GM19193 (cell line): Measurements from ENCODE around the gene ZKSCAN2.

Experiments
- POLR2A ChIP-seq: IDR thresholded peaks from 4 replicates; pipeline ENCODE4 v1.6.1; 2011; ENCODE audit not compliant: insufficient read depth, insufficient read length; ENCODE audit errors: extremely low read depth

Gene ZKSCAN2

DNA sequence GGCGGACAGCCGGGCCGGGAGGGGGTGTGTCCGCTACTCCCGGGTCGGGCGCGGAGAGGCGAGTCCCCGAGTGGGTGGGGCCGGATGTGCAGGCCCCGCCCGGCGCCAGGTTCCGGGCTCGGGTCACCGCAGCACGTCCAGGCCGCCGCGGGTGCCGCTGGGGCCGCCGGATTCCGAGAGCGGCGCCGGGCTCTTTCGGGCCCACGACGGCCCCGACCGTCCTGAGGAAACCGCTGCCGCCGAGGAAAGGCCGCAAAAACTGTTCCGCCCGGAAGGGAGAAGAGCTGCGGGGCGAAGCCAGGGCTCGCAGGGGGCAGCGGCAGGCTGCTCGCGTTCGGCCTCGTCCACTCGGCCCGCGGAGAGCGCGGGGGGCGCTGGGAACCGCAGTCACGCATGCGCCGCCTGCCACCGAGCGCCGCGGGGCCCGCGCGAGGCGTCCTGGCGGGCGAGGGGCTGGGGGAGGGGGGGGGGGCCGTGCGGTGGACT, at the start of gene ZKSCAN2:
Gene ZKSCAN2 (minus strand): TSS at position 376 of the 486 bp plus-strand sequence. CDS start 718 bp downstream, outside the sequence.
- peak; percentile 94 for TF ChIP-seq POLR2A

DNA sequence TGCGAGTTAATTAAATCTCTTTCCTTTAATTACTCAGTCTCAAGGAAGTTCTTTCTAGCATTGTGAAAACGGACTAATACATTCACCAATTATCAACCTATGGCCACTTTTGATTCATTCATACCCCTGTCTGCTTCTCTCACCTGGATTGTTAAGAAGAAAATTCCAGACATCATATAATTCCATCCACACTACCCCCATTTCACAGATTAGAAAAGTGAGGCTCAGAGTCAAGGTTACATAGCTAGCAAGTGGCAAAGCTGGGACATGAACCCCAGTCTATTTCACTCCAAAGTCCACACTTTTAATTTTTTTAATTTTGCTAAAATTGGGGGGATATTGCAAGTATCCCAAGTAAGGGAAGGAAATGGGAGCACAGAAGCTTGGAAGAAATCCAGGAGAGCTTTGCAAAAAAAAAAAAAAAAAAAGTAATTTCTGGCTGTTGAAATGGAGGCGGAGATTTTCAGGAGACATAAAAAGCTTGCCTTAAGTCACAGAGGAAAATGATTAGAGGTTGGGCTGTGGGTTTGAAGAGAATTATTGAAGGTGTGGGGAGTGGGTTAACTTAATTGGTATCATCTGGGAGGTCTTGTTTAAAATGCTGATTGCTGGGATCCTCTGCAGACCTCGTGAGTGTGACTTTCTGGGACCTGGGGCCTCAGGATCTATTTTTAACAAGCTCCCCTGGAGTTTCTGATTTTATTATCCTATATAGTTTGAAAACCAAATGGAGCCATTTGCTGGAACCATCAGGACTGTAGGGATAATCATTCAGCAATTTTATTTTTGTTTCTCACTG, 42.3 kb upstream of the ZKSCAN2 start:
- no peak for TF ChIP-seq POLR2A

DNA sequence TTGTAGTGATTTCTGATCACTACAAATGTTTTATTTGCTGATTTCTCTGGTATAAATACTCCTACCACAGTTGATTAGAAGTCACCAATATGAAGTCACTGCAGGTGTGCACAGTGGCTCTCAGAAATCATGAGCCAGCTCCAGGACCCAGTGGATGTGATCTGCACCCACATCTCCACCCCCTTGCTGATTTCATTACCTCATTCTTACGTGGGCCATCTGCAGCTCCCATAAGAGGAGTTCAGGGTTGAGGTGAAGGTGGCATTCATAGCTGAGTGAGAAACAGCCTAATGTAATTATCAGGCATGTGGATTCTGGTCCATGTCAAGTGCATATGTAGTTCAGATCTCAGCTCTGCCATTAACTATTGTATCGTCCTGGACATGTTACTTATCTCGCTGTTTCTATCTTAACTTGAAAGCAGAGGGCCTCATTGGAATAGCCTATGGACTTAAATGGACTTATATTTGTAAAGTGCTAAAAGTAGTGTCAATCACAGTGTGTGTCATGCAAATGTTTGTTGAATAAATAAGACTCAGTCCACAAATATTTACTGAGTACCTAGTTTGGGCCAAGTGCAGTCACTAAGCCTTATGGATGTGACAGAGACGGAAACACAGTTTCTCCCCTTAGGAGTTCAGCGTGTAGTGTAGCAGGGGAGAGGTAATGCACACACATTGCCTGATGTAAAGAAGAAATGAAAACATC, 40.7 kb upstream of the ZKSCAN2 start:
- TF ChIP-seq POLR2A = no peak

DNA sequence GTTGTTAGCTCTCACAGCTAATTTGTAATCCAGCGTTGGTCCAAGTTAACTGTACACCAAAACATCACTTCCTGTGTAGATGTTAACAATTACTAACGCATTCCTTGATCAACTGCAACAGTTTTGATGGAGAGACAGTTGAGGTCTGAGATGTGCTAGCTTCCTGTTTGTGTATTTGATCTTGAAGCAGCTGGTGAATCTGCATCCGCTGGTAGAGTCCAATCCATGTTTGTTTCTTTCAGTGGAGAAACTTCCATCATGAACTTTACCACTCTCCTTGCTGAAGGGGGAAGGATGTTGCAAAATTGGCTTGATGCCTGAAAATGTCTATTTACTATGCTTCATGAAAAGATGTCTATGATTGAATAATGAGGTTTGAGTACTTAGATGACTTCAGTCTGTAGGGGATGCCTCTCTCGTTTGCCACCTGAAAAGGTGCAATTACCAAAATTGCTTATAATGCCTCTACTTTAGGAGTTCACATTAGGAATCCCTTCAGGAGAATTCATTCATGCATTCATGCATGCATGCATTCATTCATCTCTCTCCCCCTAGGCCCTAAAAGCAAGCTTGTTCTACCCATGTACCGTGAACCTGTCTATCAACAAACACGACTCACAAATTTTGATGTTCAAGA, 39.6 kb upstream of the ZKSCAN2 start:
- TF ChIP-seq POLR2A = no peak

DNA sequence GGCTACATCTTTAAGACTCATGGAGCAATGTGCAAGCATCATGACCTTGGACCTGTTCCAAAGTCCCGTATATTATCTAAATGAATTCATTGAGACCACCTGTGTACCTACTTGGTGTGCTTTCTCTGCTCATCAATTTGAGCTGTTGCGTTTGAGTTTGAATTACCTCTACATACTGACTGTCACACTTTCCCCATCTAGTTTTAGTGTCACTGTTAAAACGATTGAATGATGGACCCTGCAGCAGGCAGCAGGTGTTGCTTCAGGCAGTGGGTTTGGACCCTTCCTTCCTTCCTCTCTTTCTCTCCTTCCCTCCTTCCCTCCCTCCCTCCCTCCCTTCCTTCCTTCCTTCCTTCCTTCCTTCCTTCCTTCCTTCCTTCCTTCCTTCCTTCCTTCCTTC, 33.9 kb upstream of the ZKSCAN2 start:
- TF ChIP-seq POLR2A = no peak

DNA sequence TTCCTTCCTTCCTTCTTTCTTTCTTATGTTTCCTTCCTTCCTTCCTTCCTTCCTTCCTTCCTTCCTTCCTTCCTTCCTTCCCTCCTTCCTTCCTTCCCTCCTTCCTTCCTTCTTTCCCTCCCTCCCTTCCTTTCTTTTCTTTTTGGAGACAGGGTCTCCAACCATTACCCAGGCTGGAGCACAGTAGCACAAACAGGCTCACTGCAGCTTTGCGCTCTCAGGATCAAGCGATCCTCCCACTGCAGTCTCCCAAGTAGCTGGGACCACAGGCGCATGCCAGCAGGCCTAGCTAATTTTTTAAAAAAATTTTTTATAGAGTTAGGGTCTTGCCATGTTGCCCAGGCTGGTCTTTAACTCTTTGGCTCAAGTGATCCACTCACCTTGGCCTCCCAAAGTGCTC, 31.8 kb upstream of the ZKSCAN2 start:
- no peak for TF ChIP-seq POLR2A

DNA sequence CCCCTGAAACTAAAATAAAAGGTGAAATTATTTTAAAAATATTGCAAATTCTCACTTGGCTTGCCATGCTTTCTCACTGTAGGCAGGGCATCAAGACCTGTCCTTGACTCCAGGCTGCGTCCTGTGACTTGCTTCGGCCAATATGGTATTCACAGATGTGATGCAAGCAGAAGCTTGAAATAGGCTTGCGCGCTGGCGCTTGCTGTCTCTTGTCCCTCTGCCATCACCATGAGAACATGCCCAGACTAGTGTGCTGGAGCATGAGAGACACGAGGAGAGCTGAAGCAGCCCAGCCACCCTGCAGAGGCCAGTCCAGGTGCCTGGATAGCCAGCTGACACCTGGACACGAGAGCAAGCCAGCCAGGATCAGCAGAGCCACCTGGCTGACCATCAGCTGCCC, 21.8 kb upstream of the ZKSCAN2 start:
- no peak for TF ChIP-seq POLR2A

DNA sequence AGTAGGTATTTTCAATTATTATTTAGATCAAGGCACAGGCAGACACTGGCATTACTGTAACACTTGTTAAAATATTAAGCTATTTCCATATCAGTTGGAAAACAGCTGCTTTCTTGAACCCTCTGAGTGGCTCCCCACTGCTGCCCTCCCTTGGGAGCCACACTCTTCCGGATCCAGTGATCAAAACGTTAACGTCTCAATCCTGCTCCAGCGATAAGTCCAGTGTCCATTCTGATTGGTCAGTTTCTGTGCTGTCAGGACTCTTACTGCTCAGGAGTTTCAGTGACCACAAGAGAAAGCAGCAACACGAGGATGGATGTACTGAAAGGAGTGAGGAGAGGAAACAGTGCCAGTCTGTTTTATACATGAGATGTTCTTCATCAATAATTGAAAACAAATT, 13.8 kb upstream of the ZKSCAN2 start:
- TF ChIP-seq POLR2A = no peak

DNA sequence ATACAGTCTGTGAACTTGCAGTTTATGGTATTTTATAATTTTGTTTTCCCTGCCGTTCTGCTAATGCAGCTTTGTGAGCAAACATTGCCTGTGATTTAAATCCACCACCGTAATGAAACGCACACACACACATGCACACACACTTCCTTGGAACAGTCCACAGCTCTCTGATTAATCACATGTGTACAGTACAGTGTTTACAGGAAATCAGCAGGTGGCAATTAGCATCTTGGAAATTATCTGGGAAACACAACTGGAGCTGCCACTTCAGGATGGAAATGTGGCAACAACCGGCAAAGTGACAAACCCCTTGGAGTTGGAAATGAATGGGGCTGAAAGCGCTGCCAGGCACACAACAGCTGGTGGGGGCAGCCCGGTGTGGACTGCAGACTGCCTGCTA, 12.9 kb upstream of the ZKSCAN2 start:
- TF ChIP-seq POLR2A = no peak

DNA sequence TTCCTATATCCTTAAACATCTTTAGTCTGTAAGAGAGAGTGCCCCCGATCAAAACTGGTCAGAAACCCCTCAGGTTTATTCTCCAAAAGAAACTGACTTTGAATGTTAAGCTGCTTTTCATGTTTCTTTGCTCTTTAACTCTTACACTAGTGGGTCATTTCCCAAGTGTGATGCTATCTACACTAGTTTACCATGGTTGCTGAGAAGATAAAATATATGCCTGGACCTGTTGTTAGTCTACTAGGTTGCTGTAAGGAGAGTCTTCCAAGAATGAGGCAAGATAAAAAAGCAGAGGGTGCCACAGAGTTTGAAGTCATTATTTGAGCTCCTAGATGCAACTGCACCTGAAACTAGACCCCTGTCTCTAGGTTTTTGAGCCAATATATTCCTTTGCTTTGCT, 12.2 kb upstream of the ZKSCAN2 start:
- no peak for TF ChIP-seq POLR2A

DNA sequence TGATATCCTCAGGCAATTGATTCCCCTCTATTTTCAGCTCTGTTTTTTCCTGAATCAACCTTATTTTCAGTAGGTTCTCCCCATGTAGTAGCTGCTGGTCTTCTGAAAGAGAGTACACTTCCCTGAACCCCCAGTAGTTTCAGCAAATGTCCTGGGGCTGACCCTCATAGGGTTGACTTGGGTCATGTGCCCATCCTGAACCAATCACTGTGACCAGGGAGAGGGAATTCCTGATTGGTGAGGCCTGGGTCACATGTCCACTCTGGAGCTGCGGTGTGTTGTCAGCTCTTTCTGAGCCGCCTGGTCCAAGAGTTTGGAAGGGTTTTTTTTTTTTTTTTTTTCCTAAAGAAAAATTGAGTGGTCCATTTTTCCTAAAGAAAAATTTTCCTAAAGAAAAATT, 8.3 kb upstream of the ZKSCAN2 start:
- TF ChIP-seq POLR2A = no peak

DNA sequence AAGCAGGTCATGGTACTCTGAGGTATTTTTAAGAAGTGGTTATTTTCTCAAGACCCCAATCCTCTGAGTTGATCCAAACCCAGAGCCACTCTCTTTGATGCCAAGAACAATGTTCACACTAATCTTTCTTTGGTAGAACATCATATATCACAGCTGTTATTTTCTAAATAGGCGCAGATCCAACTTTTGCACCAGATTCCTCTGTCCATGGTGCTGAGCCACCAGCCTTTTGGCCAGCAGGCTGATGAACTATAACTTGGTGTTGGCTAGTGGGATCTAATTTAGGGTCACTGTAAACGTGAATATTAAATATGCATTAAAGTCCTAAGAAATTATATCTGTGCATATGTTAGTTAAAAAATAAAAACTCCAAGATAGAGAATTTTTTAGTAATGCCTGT, 7.0 kb upstream of the ZKSCAN2 start:
- TF ChIP-seq POLR2A = no peak

DNA sequence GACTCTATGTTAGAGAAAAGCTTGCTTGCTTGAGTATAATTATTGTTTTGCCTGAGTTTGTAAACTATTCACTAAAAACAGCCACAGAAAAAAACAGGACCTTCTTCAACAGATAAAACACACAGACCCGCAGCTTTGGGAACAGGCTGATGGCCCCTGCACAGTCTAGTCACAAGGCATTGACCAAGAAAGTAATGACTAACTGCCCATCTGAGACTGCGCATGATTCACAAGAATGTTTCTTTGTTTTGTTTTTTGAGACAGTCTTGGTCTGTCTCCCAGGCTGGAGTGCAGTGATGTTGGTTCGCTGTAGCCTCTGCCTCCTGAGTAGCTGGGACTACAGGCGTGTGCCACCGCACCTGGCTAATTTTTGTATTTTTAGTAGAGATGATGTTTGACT, 2.8 kb upstream of the ZKSCAN2 start:
- TF ChIP-seq POLR2A = no peak

DNA sequence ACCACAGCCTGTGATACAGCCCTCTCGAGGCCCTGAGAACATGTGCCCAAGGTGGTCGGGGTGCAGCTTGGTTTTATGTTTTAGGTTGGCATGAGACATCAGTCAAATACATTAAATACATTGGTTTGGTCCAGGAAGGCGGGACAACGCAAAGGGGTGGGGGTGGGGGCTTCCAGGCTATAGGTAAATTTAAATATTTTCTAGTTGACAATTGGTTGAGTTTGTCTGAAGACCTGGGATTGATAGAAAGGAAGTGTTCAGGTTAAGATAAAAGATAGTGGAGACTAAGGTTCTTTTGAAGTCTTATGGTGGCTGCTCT, 1.2 kb upstream of the ZKSCAN2 start:
- no peak for TF ChIP-seq POLR2A

DNA sequence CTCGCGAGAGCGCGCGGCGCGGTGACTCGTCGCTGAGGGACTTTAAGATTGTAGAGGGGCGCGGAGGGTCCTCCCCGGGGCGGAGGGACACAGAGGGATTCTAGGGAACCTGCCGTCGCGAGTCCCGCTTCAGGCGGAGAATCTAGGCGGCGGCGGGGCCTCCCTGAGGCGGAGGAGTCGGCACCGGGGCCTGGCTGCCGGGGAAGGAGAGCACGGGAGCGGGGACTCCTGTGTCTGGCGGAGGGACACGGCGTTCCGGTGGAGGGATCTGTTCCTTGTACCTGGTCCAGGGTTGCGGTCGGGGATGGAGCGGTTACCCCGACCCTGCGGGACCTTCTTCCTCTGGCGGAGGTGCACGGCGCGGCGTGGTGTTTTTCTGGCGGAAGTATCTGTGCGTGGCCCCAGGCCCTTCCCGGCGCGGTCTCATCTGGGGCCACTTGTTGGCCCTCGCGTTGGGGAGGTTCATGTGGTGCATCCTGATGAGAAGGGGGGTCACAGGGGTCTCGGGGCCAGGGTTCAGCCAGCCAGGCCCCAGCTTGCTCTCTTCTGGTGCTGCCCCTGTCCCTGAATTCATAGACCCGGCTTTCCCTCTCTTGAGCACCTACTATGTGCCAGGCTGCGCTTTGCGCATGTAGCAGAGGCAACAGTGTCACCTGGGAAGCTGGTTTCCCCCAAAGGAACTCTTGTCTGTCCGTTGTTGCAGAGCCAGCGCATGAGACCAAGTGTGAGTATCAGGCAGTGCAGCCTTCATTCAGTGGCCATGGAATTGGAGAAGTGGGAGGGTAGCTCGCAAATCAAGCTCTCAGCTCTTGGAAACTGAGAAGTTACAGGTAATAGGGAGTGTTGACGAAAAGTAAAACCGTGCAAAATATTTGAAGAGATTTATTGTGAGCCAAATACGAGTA, 563 bp upstream of the ZKSCAN2 start:
- peak; percentile 82 for TF ChIP-seq POLR2A
